GM10847 (cell line): ENCODE results near the gene MAP3K20.

Experiments
- POLR2A ChIP-seq: IDR thresholded peaks from 2 replicates; pipeline ENCODE4 v1.6.1; 2011; ENCODE audit not compliant: insufficient read length; ENCODE audit errors: extremely low read depth

The MAP3K20 gene

DNA sequence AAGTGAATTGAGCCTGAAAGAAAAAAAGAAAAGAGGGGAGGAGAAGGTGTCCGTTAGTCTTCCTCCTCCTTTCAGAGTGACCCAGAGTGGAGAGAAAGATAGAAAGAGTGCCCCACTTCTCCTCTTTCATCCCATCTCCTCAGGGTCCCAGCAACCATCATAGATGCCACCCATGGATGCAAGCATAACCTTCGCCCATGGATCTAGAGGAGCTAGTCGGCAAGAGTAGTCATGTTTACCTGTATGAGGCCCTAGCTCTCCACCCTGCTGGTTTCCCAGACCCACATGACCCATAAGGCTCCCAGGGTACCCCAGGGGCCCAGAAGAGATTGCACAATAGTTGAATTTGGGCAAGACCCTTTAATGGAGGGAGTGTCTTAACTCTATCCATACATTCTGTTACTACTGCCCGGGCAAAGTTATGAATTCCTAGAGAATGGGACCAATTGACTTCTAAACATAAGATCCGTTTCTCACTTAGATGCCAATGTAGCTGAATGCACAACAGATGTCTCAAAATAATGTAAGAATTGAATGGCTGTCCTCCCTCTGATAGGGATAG is 223.0 kb downstream of the MAP3K20 start:
- TF ChIP-seq POLR2A, result no peak

DNA sequence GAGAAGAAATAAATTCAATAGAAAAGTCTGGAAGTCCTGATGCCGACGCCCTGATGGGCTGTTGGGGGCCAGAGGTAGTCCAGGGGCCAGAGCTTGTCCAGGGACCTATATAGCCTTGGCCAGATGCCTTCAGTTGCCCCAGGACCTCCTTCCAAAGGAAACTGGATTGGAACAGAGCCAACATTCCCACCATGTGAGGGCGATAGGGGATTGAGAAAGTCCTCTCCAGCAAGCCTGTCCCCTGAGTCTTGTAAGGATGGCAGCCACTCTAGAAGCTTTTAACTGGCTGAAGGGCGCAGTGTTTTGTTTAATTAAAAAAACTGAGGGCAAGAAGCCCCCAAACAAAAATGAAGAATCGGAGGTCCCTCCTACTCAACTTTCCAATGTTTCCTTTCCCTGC is 224.1 kb downstream of the MAP3K20 start:
- no peak for TF ChIP-seq POLR2A

DNA sequence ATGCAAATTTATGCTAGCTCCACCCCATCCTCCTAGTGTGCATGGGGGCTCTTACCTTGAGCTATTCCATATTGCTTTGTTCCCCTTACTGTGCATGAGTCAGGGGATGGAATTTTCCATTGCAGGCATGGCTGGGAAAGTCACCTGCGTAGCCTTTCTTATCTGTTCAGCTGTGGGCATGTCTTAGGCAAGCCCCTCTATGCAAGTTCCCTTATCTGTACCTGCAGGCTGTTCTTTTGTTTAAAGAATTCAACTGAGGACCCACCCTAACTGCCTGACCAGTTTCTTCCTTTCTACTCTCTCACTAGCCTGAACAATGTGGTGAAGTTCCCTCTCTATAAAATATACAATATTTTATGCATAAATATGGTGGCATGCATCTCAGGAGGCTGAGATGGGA is 224.8 kb downstream of the MAP3K20 start:
- no peak for TF ChIP-seq POLR2A

DNA sequence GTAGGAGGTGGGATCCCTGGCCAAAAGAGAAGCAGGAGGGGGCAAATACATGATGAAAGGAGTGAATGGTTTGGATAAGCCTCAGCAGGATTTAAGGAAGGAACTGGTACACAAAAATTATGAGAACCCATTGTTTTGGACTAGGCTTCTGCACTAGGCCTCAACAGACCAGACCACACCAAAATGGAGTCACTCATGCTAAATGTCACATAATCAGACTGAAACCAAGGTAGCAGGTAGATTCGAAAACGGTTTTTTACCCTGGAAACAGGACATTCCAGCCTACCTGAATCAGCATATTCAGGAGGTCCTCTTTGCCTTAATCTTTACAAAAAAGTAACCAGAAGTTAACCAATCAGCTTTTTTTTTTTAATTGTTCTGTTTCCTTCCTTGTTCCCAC is 229.7 kb downstream of the MAP3K20 start:
- TF ChIP-seq POLR2A, result no peak

DNA sequence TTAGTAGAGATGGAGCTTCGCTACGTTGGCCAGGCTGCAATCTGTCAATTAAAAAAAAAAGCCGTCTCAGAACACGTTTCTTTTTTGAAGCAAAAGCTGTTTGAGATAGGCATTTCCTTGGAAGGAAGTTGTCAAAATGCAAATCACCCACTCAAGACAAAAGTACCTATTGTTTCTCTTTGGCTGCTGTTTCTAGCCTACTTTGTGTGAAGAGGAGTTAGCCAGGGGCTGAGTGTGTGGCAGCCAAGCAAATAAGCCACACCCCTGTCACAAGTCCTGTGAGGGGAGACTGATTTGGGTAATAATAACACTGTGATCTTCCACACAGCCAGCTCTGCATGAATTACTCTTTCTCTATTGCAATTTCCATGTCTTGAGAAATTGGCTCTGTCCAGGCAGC is 231.6 kb downstream of the MAP3K20 start:
- no peak for TF ChIP-seq POLR2A

DNA sequence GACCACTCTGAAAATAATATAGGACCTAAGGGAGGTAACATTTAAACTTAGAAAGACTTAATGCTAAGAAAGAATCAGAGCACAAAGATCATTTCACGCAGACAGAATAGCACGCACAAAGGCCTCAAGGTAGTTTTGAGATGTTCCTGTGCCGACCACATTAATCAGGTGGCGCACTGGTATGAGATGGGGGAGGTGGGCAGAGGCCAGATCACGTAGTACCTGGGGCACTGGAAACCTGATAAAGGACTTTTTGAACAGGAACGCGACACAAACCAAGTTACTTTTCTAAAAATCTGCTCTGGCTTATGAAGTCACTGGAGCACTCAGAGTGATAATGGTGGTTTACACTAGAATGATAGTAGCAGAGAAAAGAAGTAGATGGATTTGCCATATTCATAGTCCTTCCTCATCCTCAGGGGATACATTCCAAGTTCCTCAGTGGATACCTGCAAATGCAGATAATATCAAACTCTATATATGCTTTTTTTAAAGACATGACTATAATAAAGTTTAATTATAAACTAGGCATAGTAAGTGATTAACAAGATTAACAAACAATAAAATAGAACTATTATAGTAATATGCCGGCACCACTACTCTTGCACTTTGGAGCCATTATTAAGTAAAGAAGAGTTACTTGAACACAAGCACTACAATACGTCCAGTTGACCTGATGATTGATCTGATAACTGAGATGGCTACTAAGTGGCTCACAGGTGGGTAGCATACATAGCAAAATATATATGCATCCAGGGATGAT is 236.4 kb downstream of the MAP3K20 start:
- no peak for TF ChIP-seq POLR2A
